Stimulated activated naive CD4-positive, alpha-beta T cell treated with Interleukin-2 at 50 U/mL for 16 hours (primary cell): Measurements from ENCODE around the gene BAG1.
A peak's percentile ranks its signal among the peaks of the same experiment; 100 is the strongest.

Experiments
- DNase-seq: peaks from one replicate; lab custom pipeline; 2025; lab: John Stamatoyannopoulos, UW

BAG1 gene

GRCh38 chr9:33273266-33273971 is 8.9 kb upstream of the BAG1 start:
- no peak for DNase-seq

GRCh38 chr9:33272061-33272460 is 7.6 kb upstream of the BAG1 start:
- DNase-seq = no peak

- no peak for DNase-seq
Observed at GRCh38 chr9:33270146-33270545, 5.6 kb upstream of the BAG1 start.

GRCh38 chr9:33267151-33267767 is 2.8 kb upstream of the BAG1 start:
- DNase-seq = no peak

- no peak for DNase-seq
Observed at GRCh38 chr9:33265211-33265865, 830 bp upstream of the BAG1 start.

GRCh38 chr9:33264003-33264472 is 470 bp downstream of the BAG1 start:
- peak; percentile 49 for DNase-seq

- peak; percentile 32 for DNase-seq
Observed at GRCh38 chr9:33263131-33264002, 1.1 kb downstream of the BAG1 start.

GRCh38 chr9:33260372-33260771 is 4.1 kb downstream of the BAG1 start:
- no peak for DNase-seq

- DNase-seq = no peak
Observed at GRCh38 chr9:33257276-33257675, 7.2 kb downstream of the BAG1 start.

- no peak for DNase-seq
Observed at GRCh38 chr9:33256236-33256635, 8.3 kb downstream of the BAG1 start.

GRCh38 chr9:33255471-33255870 is 9.0 kb downstream of the BAG1 start:
- DNase-seq = no peak

GRCh38 chr9:33255014-33255413 is 9.5 kb downstream of the BAG1 start:
- DNase-seq = no peak

- no peak for DNase-seq
Observed at GRCh38 chr9:33254211-33254610, 10.3 kb downstream of the BAG1 start.

- DNase-seq = no peak
Observed at GRCh38 chr9:33250458-33250995, 14.0 kb downstream of the BAG1 start.

GRCh38 chr9:33249983-33250382 is 14.5 kb downstream of the BAG1 start:
- DNase-seq = no peak

GRCh38 chr9:33249087-33249658 is 15.3 kb downstream of the BAG1 start:
- no peak for DNase-seq

- no peak for DNase-seq
Observed at GRCh38 chr9:33248606-33249005, 15.9 kb downstream of the BAG1 start.

GRCh38 chr9:33246269-33246860 is 18.1 kb downstream of the BAG1 start:
- DNase-seq = no peak

- no peak for DNase-seq
Observed at GRCh38 chr9:33245341-33245740, 19.2 kb downstream of the BAG1 start.

GRCh38 chr9:33244137-33244784 is 20.2 kb downstream of the BAG1 start:
- no peak for DNase-seq
